H9 (cell line): Measurements from ENCODE around the gene CLK2. TPM values are rescaled to one million over a fixed set of nuclear protein-coding genes. Genes with fewer than 3 reads are reported as not detected.

ENCODE experiments used
- DNase-seq: peaks from one replicate; pipeline ENCODE4 v3.0.0-alpha.2; 2017
- H2AFZ ChIP-seq: one replicate; pipeline ENCODE4 v1.6.1; 2013; ENCODE audit warnings: mild to moderate bottlenecking, low read length, control low read depth, moderate library complexity
- H2AK5ac ChIP-seq: 2 replicates; pipeline ENCODE4 v1.6.1; 2013; ENCODE audit warnings: low read length, control low read depth, mixed read lengths; ENCODE audit not compliant: insufficient read length
- H2BK120ac ChIP-seq: one replicate; pipeline ENCODE4 v1.6.1; 2013; ENCODE audit warnings: low read depth, mild to moderate bottlenecking, low read length, control low read depth, inconsistent platforms; ENCODE audit not compliant: poor library complexity, severe bottlenecking
- H2BK12ac ChIP-seq: 2 replicates; pipeline ENCODE4 v1.6.1; 2013; ENCODE audit warnings: low read length, control low read depth, mixed read lengths, low read depth; ENCODE audit not compliant: insufficient read length
- H2BK15ac ChIP-seq: 2 replicates; pipeline ENCODE4 v1.6.1; 2013; ENCODE audit warnings: low read depth, low read length, control low read depth
- H2BK20ac ChIP-seq: one replicate; pipeline ENCODE4 v1.6.1; 2013; ENCODE audit warnings: low read depth, mild to moderate bottlenecking, low read length, control low read depth, inconsistent platforms; ENCODE audit not compliant: poor library complexity, severe bottlenecking
- H2BK5ac ChIP-seq: 2 replicates; pipeline ENCODE4 v1.6.1; 2013; ENCODE audit warnings: low read length, control low read depth, mixed read lengths; ENCODE audit not compliant: insufficient read length
- H3K14ac ChIP-seq: 2 replicates; pipeline ENCODE4 v1.6.1; 2013; ENCODE audit warnings: low read length, control low read depth; ENCODE audit not compliant: insufficient read depth
- H3K18ac ChIP-seq: 2 replicates; pipeline ENCODE4 v1.6.1; 2013; ENCODE audit warnings: low read depth, mild to moderate bottlenecking, mixed read lengths, low read length, control low read depth; ENCODE audit not compliant: insufficient read length
- H3K23ac ChIP-seq: 2 replicates; pipeline ENCODE4 v1.6.1; 2013; ENCODE audit warnings: low read length, control low read depth, mixed read lengths, low read depth; ENCODE audit not compliant: insufficient read length
- H3K23me2 ChIP-seq: 2 replicates; pipeline ENCODE4 v1.6.1; 2013; ENCODE audit warnings: low read depth, mild to moderate bottlenecking, mixed read lengths, low read length, control low read depth; ENCODE audit not compliant: insufficient read length, poor library complexity, severe bottlenecking
- H3K27ac ChIP-seq: 2 replicates; pipeline ENCODE4 v1.5.1; 2013; ENCODE audit warnings: low read length, control low read depth, mixed read lengths, low read depth; ENCODE audit not compliant: insufficient read length
- H3K27me3 ChIP-seq: 2 replicates; pipeline ENCODE4 v1.6.1; 2013; ENCODE audit warnings: low read length, control low read depth, inconsistent platforms; ENCODE audit not compliant: insufficient read depth
- H3K4ac ChIP-seq: 2 replicates; pipeline ENCODE4 v1.6.1; 2013; ENCODE audit warnings: low read depth, mild to moderate bottlenecking, control low read depth, inconsistent platforms, low read length, moderate library complexity
- H3K4me1 ChIP-seq: 2 replicates; pipeline ENCODE4 v1.6.1; 2013; ENCODE audit warnings: low read length, control low read depth, inconsistent platforms; ENCODE audit not compliant: insufficient read depth
- H3K4me2 ChIP-seq: 2 replicates; pipeline ENCODE4 v1.6.1; 2013; ENCODE audit warnings: low read length, control low read depth, mixed read lengths; ENCODE audit not compliant: insufficient read length, insufficient read depth
- H3K56ac ChIP-seq: 2 replicates; pipeline ENCODE4 v1.6.1; 2013; ENCODE audit warnings: low read depth, mild to moderate bottlenecking, mixed read lengths, low read length, control low read depth; ENCODE audit not compliant: insufficient read length
- H3K79me1 ChIP-seq: 2 replicates; pipeline ENCODE4 v1.6.1; 2013; ENCODE audit warnings: low read depth, mild to moderate bottlenecking, moderate library complexity, low read length, control low read depth, inconsistent platforms; ENCODE audit not compliant: insufficient read depth, poor library complexity, severe bottlenecking
- H3K79me2 ChIP-seq: 2 replicates; pipeline ENCODE4 v1.6.1; 2013; ENCODE audit warnings: low read length, control low read depth, inconsistent platforms; ENCODE audit not compliant: insufficient read depth
- H3K9ac ChIP-seq: 2 replicates; pipeline ENCODE4 v1.6.1; 2013; ENCODE audit warnings: low read length, control low read depth, mixed read lengths; ENCODE audit not compliant: insufficient read length; ENCODE audit errors: extremely low read depth
- H3K9me3 ChIP-seq: one replicate; pipeline ENCODE4 v1.6.1; 2013; ENCODE audit warnings: low read depth, low read length, inconsistent platforms; ENCODE audit not compliant: control insufficient read depth
- H3T11ph ChIP-seq: one replicate; pipeline ENCODE4 v1.6.1; 2013; ENCODE audit warnings: mild to moderate bottlenecking, low read length, control low read depth, inconsistent platforms
- H4K20me1 ChIP-seq: one replicate; pipeline ENCODE4 v1.6.1; 2013; ENCODE audit not compliant: control insufficient read depth, insufficient read length, insufficient read depth
- H4K5ac ChIP-seq: 2 replicates; pipeline ENCODE4 v1.6.1; 2013; ENCODE audit warnings: low read depth, mild to moderate bottlenecking, mixed read lengths, low read length, control low read depth; ENCODE audit not compliant: insufficient read length
- H4K8ac ChIP-seq: replicated peaks from 2 replicates; pipeline ENCODE4 v1.6.1; 2013; ENCODE audit warnings: low read length, control low read depth, mixed read lengths, low read depth; ENCODE audit not compliant: insufficient read length
- H4K91ac ChIP-seq: 2 replicates; pipeline ENCODE4 v1.6.1; 2013; ENCODE audit warnings: low read depth, mild to moderate bottlenecking, moderate library complexity, mixed read lengths, low read length, control low read depth; ENCODE audit not compliant: insufficient read length
- H3K27ac Mint-ChIP-seq, 3 experiments: 2 replicates in 2 of 3; 3 replicates in 1 of 3; pipeline ENCODE4 v1.8.0; 2020 to 2021; ENCODE audit warnings: mixed read lengths in 3 of 3, mild to moderate bottlenecking in 1 of 3, moderate library complexity in 1 of 3
- H3K27me3 Mint-ChIP-seq: 2 replicates; pipeline ENCODE4 v1.8.0; 2021; ENCODE audit warnings: low read depth, mild to moderate bottlenecking, moderate library complexity, mixed read lengths
- H3K36me3 Mint-ChIP-seq, 3 experiments: 2 replicates in 2 of 3; 3 replicates in 1 of 3; pipeline ENCODE4 v1.8.0; 2020 to 2021; ENCODE audit warnings: low read depth in 3 of 3, mixed read lengths in 3 of 3; ENCODE audit not compliant: insufficient read depth in 1 of 3
- H3K4me1 Mint-ChIP-seq, 2 experiments: 2 replicates each; pipeline ENCODE4 v1.8.0; 2020; ENCODE audit warnings: mixed read lengths in 2 of 2
- H3K4me3 Mint-ChIP-seq, 2 experiments: 2 replicates in 1 of 2; 3 replicates in 1 of 2; pipeline ENCODE4 v1.8.0; 2020 to 2021; ENCODE audit warnings: mild to moderate bottlenecking in 2 of 2, mixed read lengths in 2 of 2, moderate library complexity in 1 of 2
- H3K9me3 Mint-ChIP-seq, 2 experiments: 2 replicates in 1 of 2; 3 replicates in 1 of 2; pipeline ENCODE4 v1.8.0; 2020; ENCODE audit warnings: mild to moderate bottlenecking in 2 of 2, mixed read lengths in 2 of 2, moderate library complexity in 1 of 2
- CTCF ChIP-seq: fragments of 200-600 bp; sonication (generic); conservative IDR thresholded peaks from 3 replicates; pipeline ENCODE4 v1.8.0; 2021; ENCODE audit warnings: antibody characterized with exemption, mild to moderate bottlenecking
- WGBS: extraction: QIAGEN DNeasy Blood & Tissue Kit; methylation state at CpG from one replicate; pipeline ENCODE4 v1.1.7; 2013; ENCODE audit warnings: missing lambda C conversion rate, low lambda C conversion rate, mixed read lengths; ENCODE audit not compliant: insufficient read length; ENCODE audit errors: extremely low coverage; 5-methylcytosine and 5-hydroxymethylcytosine counted together
- total RNA-seq: library from RNA; stranded (reverse); gene quantifications from 2 replicates; pipeline ENCODE4 v1.2.1, GENCODE V29; 2021

The CLK2 gene
- total RNA-seq, 1 experiment from 2014 or later: 77.5 TPM

GRCh38 chr1:155305881-155306391 lies 32.6 kb upstream of the CLK2 start:
- H3K14ac ChIP-seq: no peak overlapping the region
- no peak for DNase-seq
- H4K5ac ChIP-seq: no peak overlapping the region
- no peak overlapping the region for H4K91ac ChIP-seq
- Mint-ChIP-seq H3K4me1 (peaks cover 13 to 24% of the 10 kb centered on the region in 2 experiments), H3K36me3 (peaks cover 10 to 12% (median 11%) of the 10 kb centered on the region in 3 experiments; a peak in 6 of 7 replicates), H3K27me3 (no peaks in the 10 kb centered on the region; the same call in 1 of the 2 replicates), H3K27ac (no peak overlapping the region; a peak in 1 of 7 replicates), H3K9me3 (no peaks in the 10 kb centered on the region), H3K4me3 (no peak overlapping the region)
- H2BK5ac ChIP-seq: no peak overlapping the region
- no peak overlapping the region for H3K9ac ChIP-seq
- peaks cover 3% of the 10 kb centered on the region; the same call in 1 of the 2 replicates for H3K4me1 ChIP-seq
- no CpG with 5 or more reads among the region's 7 CpGs for WGBS
- H3K79me2 ChIP-seq: peaks cover 9% of the 10 kb centered on the region; the same call in 1 of the 2 replicates
- H3K79me1 ChIP-seq: peaks cover 5% of the 10 kb centered on the region
- no peak overlapping the region for H2BK12ac ChIP-seq
- H3K18ac ChIP-seq: no peak overlapping the region
- no peak overlapping the region for H3K56ac ChIP-seq
- no peak overlapping the region for H3K23ac ChIP-seq
- no peak overlapping the region for H4K8ac ChIP-seq
- H4K20me1 ChIP-seq: no peaks in the 10 kb centered on the region
- H2BK15ac ChIP-seq: no peak overlapping the region
- no peak overlapping the region for H3T11ph ChIP-seq
- no peaks in the 10 kb centered on the region for H3K9me3 ChIP-seq
- no peak for TF ChIP-seq CTCF
- H3K27me3 ChIP-seq: no peaks in the 10 kb centered on the region
- H3K4ac ChIP-seq: no peak overlapping the region
- H2AFZ ChIP-seq: no peak overlapping the region
- no peak overlapping the region for H2BK120ac ChIP-seq
- no peak overlapping the region for H3K27ac ChIP-seq
- no peak overlapping the region for H2AK5ac ChIP-seq
- peaks cover 10% of the 10 kb centered on the region for H3K23me2 ChIP-seq
- H3K4me2 ChIP-seq: no peak overlapping the region
- H2BK20ac ChIP-seq: no peak overlapping the region
